ENCODE results near the gene GOLIM4.

GOLIM4 gene

DNA sequence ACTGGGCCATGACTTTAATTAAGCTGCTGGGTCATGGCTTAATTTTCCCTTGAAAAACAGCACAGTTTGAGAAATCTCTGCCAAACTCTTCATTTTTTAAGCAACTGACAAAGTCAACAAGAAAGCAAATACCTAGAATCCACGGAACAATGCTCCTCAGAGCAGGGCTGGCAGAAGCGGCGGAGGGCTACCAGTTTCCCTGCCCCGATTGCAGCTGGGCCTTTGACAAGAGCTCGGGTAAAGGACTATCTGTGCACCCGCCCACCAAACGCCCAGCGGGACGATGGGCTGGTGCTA lies 1.2 kb downstream of the GOLIM4 start:
- peak overlapping the region; percentile 88 to 94 for H3K27ac ChIP-seq
- intact Hi-C loops (cut with DNase I; ENCODE audit: low total_unique reads) = loop anchor here (10.0 kb wide), 1 partner anchor 360 kb away; the partner anchor contains the start of genes PDCD10 and SERPINI1
- peak in 1 of 2 donors; percentile 62 for DNase-seq
- peaks cover 0 to 51% (median 24%) of the 10 kb centered on the region in 4 donors for H3K4me1 ChIP-seq
- H3K9me3 ChIP-seq = no peaks in the 10 kb centered on the region
- no peaks in the 10 kb centered on the region for H3K27me3 ChIP-seq
- no peaks in the 10 kb centered on the region for H3K36me3 ChIP-seq
- peak overlapping the region; percentile 70 to 81 for H3K4me3 ChIP-seq
- TF ChIP-seq CTCF (IDR thresholded peaks at IDR 0.05) = no peak

DNA sequence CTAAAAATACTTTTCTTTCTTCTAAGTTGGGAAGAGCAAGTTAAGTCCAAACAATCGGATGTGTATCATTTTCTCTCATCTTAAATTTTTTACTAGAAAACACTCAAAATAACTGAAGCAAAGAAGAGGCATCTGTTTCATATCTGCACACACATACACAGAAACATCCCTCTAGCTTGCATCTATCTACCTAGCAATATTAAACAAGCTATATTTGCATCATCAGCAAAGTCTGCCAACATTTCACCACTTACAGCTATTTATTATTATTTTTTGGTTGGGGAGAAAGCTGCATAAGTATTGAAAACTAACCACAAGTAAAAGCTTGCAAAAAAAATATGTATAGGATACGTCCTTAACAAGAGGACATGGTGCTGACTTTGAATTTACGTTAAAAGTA lies 1.9 kb downstream of the GOLIM4 start:
- no peak for DNase-seq
- Histone ChIP-seq H3K4me1 (peaks cover 0 to 54% (median 24%) of the 10 kb centered on the region in 4 donors), H3K36me3 (no peaks in the 10 kb centered on the region), H3K27me3 (no peaks in the 10 kb centered on the region), H3K4me3 (peak overlapping the region; percentile 70 to 81), H3K27ac (peak overlapping the region; percentile 88 to 94), H3K9me3 (no peaks in the 10 kb centered on the region)
- no peak for TF ChIP-seq CTCF (IDR thresholded peaks at IDR 0.05)
- intact Hi-C loops (cut with DNase I; ENCODE audit: low total_unique reads) = loop anchor here (2.0 to 10.0 kb wide), 2 partner anchors 45 to 359 kb away; partner anchors contain the start of genes PDCD10 and SERPINI1

- H3K9me3 ChIP-seq = no peaks in the 10 kb centered on the region
- H3K27me3 ChIP-seq = no peaks in the 10 kb centered on the region
- peaks cover 0 to 58% (median 24%) of the 10 kb centered on the region in 4 donors for H3K4me1 ChIP-seq
- peak overlapping the region; percentile 88 to 94 for H3K27ac ChIP-seq
- intact Hi-C loops (cut with DNase I; ENCODE audit: low total_unique reads) = loop anchor here (2.0 to 10.0 kb wide), 2 partner anchors 44 to 358 kb away; partner anchors contain the start of genes PDCD10 and SERPINI1
- no peaks in the 10 kb centered on the region for H3K36me3 ChIP-seq
- DNase-seq = no peak
- H3K4me3 ChIP-seq = peak overlapping the region; percentile 70 to 81
- no peak for TF ChIP-seq CTCF (IDR thresholded peaks at IDR 0.05)
These were observed 2.5 kb downstream of the GOLIM4 start for GRCh38 chr3:168093229-168093628.

DNA sequence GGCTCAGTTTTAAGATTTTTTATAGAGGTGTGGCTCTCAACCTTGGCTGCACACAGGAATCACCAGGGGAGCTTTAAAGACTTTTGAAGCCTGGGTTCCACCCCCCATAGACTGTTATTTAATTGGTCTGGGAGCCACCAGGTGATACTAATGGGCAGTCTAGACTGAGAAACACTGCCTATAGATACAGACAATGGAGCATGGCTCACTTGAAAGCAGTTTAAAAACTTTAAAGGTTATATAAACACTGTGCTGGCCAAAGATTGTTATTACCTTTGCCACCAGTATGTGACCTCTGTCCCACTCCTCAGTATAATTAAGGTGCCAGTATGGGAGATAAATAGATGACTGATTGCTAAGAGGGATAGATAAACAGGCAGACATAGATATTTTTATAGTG lies 3.8 kb downstream of the GOLIM4 start:
- no peak for DNase-seq
- intact Hi-C loops (cut with DNase I; ENCODE audit: low total_unique reads) = loop anchor here (2.0 to 10.0 kb wide), 2 partner anchors 43 to 357 kb away; partner anchors contain the start of genes PDCD10 and SERPINI1
- Histone ChIP-seq H3K36me3 (no peaks in the 10 kb centered on the region), H3K4me1 (peaks cover 0 to 58% (median 24%) of the 10 kb centered on the region in 4 donors), H3K9me3 (no peaks in the 10 kb centered on the region), H3K27ac (no peak overlapping the region), H3K27me3 (no peaks in the 10 kb centered on the region), H3K4me3 (no peak overlapping the region)
- no peak for TF ChIP-seq CTCF (IDR thresholded peaks at IDR 0.05)

DNA sequence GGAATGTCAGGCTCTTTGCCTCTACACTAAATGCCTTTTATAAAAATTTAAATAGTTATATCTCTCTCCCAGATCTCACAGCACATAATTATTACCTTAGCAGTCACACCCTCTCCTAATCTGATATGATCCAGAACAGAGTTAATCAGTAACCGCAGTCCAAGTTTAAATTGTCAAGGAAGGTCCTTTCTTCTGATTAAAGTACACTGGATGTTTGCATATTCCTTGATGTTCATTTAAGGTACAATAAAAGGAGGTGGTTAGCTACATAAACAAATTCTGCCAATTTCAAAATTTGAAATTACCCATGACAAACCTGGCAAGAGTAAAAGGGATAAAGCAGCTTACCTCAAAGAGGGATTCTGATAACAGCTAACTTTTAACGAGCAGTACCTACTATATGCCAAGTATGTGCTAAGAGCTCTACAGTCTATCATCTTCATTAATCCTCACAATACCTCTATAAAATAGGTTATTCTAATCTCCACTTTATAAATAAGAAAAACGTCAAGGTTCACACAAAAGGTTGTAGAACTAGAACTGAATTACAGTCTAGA lies 4.3 kb downstream of the GOLIM4 start:
- Histone ChIP-seq H3K36me3 (no peaks in the 10 kb centered on the region), H3K27ac (no peak overlapping the region), H3K27me3 (no peaks in the 10 kb centered on the region), H3K4me1 (peaks cover 0 to 59% (median 24%) of the 10 kb centered on the region in 4 donors), H3K9me3 (no peaks in the 10 kb centered on the region), H3K4me3 (no peak overlapping the region)
- DNase-seq = no peak
- intact Hi-C loops (cut with DNase I; ENCODE audit: low total_unique reads) = loop anchor here (10.0 kb wide), 1 partner anchor 357 kb away; the partner anchor contains the start of genes PDCD10 and SERPINI1
- TF ChIP-seq CTCF (IDR thresholded peaks at IDR 0.05) = no peak

All from tibial artery (tissue), 4 donors.